Stimulated activated CD8-positive, alpha-beta memory T cell treated with anti-CD3 and anti-CD28 coated beads, Interleukin-2, amount 100 ng/mL, for 48 hours (primary cell): ENCODE measurements around the gene CCND1.
"Not testable (repeated sequence)": the region's sequence is repeated elsewhere in the genome, so short reads cannot be mapped to it uniquely, and the experiment has no call there.

Experiments
- DNase-seq, 2 donors: peaks; one replicate each; pipeline ENCODE4 v3.0.0-alpha.2; 2020; ENCODE audit warnings: low read depth in 2 of 2

Gene CCND1

GRCh38 chr11:69617682-69618081 lies 23.3 kb upstream of the CCND1 start:
- no peak for DNase-seq

GRCh38 chr11:69618237-69618636 lies 22.7 kb upstream of the CCND1 start:
- DNase-seq = no peak

GRCh38 chr11:69620683-69621290 lies 20.2 kb upstream of the CCND1 start:
- DNase-seq = no peak

- DNase-seq = not testable (repeated sequence)
Observed at GRCh38 chr11:69622097-69622681, 18.8 kb upstream of the CCND1 start.

- DNase-seq = no peak
Observed at GRCh38 chr11:69624293-69624692, 16.7 kb upstream of the CCND1 start.

GRCh38 chr11:69625476-69625875 lies 15.5 kb upstream of the CCND1 start:
- DNase-seq = no peak

GRCh38 chr11:69627551-69627950 lies 13.4 kb upstream of the CCND1 start:
- no peak for DNase-seq

- DNase-seq = no peak
Observed at GRCh38 chr11:69630017-69630416, 10.9 kb upstream of the CCND1 start.

GRCh38 chr11:69630424-69630823 lies 10.5 kb upstream of the CCND1 start:
- DNase-seq = no peak

- DNase-seq = no peak
Observed at GRCh38 chr11:69632900-69633299, 8.1 kb upstream of the CCND1 start.

GRCh38 chr11:69634069-69634468 lies 6.9 kb upstream of the CCND1 start:
- no peak for DNase-seq

- no peak for DNase-seq
Observed at GRCh38 chr11:69634590-69634989, 6.4 kb upstream of the CCND1 start.

GRCh38 chr11:69635195-69635594 lies 5.8 kb upstream of the CCND1 start:
- DNase-seq = no peak

- DNase-seq = no peak
Observed at GRCh38 chr11:69635804-69636511, 5.0 kb upstream of the CCND1 start.

- DNase-seq = no peak
Observed at GRCh38 chr11:69636512-69637197, 4.3 kb upstream of the CCND1 start.

- DNase-seq = no peak
Observed at GRCh38 chr11:69637198-69637940, 3.6 kb upstream of the CCND1 start.

GRCh38 chr11:69637941-69638871 lies 2.8 kb upstream of the CCND1 start:
- no peak for DNase-seq

- DNase-seq = peak in 1 of 2 donors; percentile 11
Observed at GRCh38 chr11:69638941-69639681, 1.8 kb upstream of the CCND1 start.

- DNase-seq = no peak
Observed at GRCh38 chr11:69639831-69640230, 1.1 kb upstream of the CCND1 start.
